Activated naive CD8-positive, alpha-beta T cell treated with anti-CD3 and anti-CD28 coated beads, Interleukin-2, amount 10 ng/mL, durations not matched to agents 7 days and 5 days (primary cell): ENCODE results near the gene RETREG3. TPM values are rescaled to one million over a fixed set of nuclear protein-coding genes. Genes with fewer than 3 reads are reported as not detected.

Experiments used
- ATAC-seq: fragments of 150-1000 bp; cut with Tn5 transposase; one replicate; pipeline ENCODE4 v1.10.0; 2021; ENCODE audit warnings: low read depth, moderate library complexity
- POLR2A ChIA-PET: fragments of 350-600 bp; sonication (Branson Sonifier 250); formaldehyde crosslinking; loops from one replicate; lab custom pipeline; 2021; ENCODE audit warnings: antibody characterized with exemption; lab: Charles Lee
- DNase-seq: peaks from one replicate; pipeline ENCODE4 v3.0.0; 2021
- H3K27ac Mint-ChIP-seq: one replicate; pipeline ENCODE4 v1.8.0; 2022; ENCODE audit warnings: mild to moderate bottlenecking, mixed read lengths
- H3K27me3 Mint-ChIP-seq: one replicate; pipeline ENCODE4 v1.8.0; 2022; ENCODE audit warnings: mild to moderate bottlenecking, moderate library complexity, mixed read lengths
- H3K36me3 Mint-ChIP-seq: one replicate; pipeline ENCODE4 v1.8.0; 2021; ENCODE audit warnings: mild to moderate bottlenecking, mixed read lengths
- H3K4me1 Mint-ChIP-seq: one replicate; pipeline ENCODE4 v1.8.0; 2021; ENCODE audit warnings: mixed read lengths
- H3K4me3 Mint-ChIP-seq: one replicate; pipeline ENCODE4 v1.8.0; 2022; ENCODE audit warnings: mild to moderate bottlenecking, moderate library complexity, mixed read lengths
- H3K9me3 Mint-ChIP-seq: one replicate; pipeline ENCODE4 v1.8.0; 2021; ENCODE audit warnings: mixed read lengths
- total RNA-seq, 2 experiments: library from RNA; stranded (reverse); gene quantifications; one replicate each; pipeline ENCODE4 v1.2.3, GENCODE V29; 2021

The RETREG3 gene
- total RNA-seq, 2 experiments from 2014 or later = 82.2 to 82.3 TPM

DNA sequence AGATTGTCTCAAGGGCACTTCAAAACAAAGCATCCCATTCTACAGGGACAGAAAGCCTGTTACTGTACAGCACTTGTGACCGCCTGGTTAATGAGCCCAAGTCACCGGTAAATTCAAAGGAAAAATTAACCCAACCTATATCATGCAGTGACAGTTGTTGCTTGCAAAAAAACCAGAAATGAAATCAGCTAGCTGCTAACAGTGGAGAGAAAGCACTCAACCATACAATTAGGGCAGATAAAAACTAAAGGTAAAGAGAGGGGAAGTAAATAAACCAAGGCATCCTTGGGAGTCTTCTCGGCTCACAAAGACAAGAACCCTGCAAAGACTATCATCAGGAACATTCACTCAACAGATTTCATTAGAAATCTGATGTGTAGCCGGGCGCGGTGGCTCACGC lies 5.9 kb downstream of the RETREG3 start:
- no peak overlapping the region for H3K27ac Mint-ChIP-seq
- ATAC-seq (no peak), DNase-seq (no peak)
- no peaks in the 10 kb centered on the region for H3K9me3 Mint-ChIP-seq
- H3K4me1 Mint-ChIP-seq = peaks cover 30% of the 10 kb centered on the region
- POLR2A ChIA-PET = no interaction called here
- no peak overlapping the region for H3K4me3 Mint-ChIP-seq
- peaks cover 15% of the 10 kb centered on the region for H3K36me3 Mint-ChIP-seq
- no peaks in the 10 kb centered on the region for H3K27me3 Mint-ChIP-seq

DNA sequence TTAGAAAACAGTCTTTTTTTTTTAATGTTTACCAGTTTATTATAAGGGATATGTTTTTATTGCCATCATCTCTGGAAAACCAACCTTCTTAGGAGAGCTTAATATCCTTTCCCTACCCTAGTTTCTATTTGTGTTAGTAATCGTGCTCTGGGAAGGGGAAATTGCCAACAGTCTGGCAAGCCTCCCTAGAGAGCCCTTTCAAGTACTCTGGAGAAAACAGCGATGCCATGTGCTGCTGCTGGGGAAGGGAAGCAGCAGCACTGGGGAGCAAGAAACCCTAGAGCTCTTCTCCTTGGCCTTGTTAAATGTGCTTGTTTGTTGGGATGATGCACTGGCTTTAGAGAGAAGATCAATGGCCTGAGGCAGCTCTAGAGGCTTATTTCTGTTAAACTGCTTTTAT lies 10.3 kb downstream of the RETREG3 start:
- no peak for ATAC-seq
- Mint-ChIP-seq H3K4me1 (peaks cover 8% of the 10 kb centered on the region), H3K27me3 (no peaks in the 10 kb centered on the region), H3K36me3 (peaks cover 11% of the 10 kb centered on the region), H3K27ac (no peak overlapping the region), H3K4me3 (no peak overlapping the region), H3K9me3 (no peaks in the 10 kb centered on the region)
- DNase-seq = no peak
- POLR2A ChIA-PET = interaction anchor here (1.4 kb wide), 1 partner anchor 11 kb away, joined by 5 read pairs; the partner anchor contains the start of genes RETREG3 and TUBG1

GRCh38 chr17:42596386-42596785 lies 12.8 kb downstream of the RETREG3 start:
- ATAC-seq = no peak
- Mint-ChIP-seq H3K4me1 (peaks cover 11% of the 10 kb centered on the region), H3K36me3 (peaks cover 12% of the 10 kb centered on the region), H3K27ac (no peak overlapping the region), H3K4me3 (no peak overlapping the region), H3K27me3 (no peaks in the 10 kb centered on the region), H3K9me3 (no peaks in the 10 kb centered on the region)
- POLR2A ChIA-PET = no interaction called here
- DNase-seq = no peak

GRCh38 chr17:42591411-42591810 lies 17.8 kb downstream of the RETREG3 start:
- DNase-seq = no peak
- POLR2A ChIA-PET = interaction anchor here (0.6 kb wide), 1 partner anchor 14 kb away, joined by 4 read pairs; the partner anchor contains the start of gene PSMC3IP
- Mint-ChIP-seq H3K27ac (no peak overlapping the region), H3K36me3 (peaks cover 21% of the 10 kb centered on the region), H3K27me3 (no peaks in the 10 kb centered on the region), H3K4me3 (no peak overlapping the region), H3K4me1 (peaks cover 12% of the 10 kb centered on the region), H3K9me3 (no peaks in the 10 kb centered on the region)
- no peak for ATAC-seq

GRCh38 chr17:42590886-42591285 lies 18.3 kb downstream of the RETREG3 start:
- peaks cover 11% of the 10 kb centered on the region for H3K4me1 Mint-ChIP-seq
- peak overlapping the region; percentile 43 for H3K27ac Mint-ChIP-seq
- peak overlapping the region; percentile 42 for H3K4me3 Mint-ChIP-seq
- H3K36me3 Mint-ChIP-seq = peaks cover 19% of the 10 kb centered on the region
- no peaks in the 10 kb centered on the region for H3K27me3 Mint-ChIP-seq
- POLR2A ChIA-PET = no interaction called here
- H3K9me3 Mint-ChIP-seq = no peaks in the 10 kb centered on the region
- ATAC-seq (no peak), DNase-seq (no peak)

- Mint-ChIP-seq H3K4me1 (peaks cover 6% of the 10 kb centered on the region), H3K36me3 (peaks cover 20% of the 10 kb centered on the region), H3K9me3 (no peaks in the 10 kb centered on the region), H3K4me3 (no peak overlapping the region), H3K27ac (no peak overlapping the region), H3K27me3 (no peaks in the 10 kb centered on the region)
- no peak for DNase-seq
- no peak for ATAC-seq
- POLR2A ChIA-PET = no interaction called here
Measured at GRCh38 chr17:42586514-42587230, 22.5 kb downstream of the RETREG3 start.

- peaks cover 2% of the 10 kb centered on the region for H3K4me1 Mint-ChIP-seq
- POLR2A ChIA-PET = no interaction called here
- no peaks in the 10 kb centered on the region for H3K9me3 Mint-ChIP-seq
- no peaks in the 10 kb centered on the region for H3K27me3 Mint-ChIP-seq
- no peak for DNase-seq
- H3K36me3 Mint-ChIP-seq = peaks cover 19% of the 10 kb centered on the region
- no peak for ATAC-seq
- no peak overlapping the region for H3K4me3 Mint-ChIP-seq
- no peak overlapping the region for H3K27ac Mint-ChIP-seq
Measured at GRCh38 chr17:42585353-42585752, 23.8 kb downstream of the RETREG3 start.

GRCh38 chr17:42584880-42585279 lies 24.3 kb downstream of the RETREG3 start:
- ATAC-seq = no peak

DNA sequence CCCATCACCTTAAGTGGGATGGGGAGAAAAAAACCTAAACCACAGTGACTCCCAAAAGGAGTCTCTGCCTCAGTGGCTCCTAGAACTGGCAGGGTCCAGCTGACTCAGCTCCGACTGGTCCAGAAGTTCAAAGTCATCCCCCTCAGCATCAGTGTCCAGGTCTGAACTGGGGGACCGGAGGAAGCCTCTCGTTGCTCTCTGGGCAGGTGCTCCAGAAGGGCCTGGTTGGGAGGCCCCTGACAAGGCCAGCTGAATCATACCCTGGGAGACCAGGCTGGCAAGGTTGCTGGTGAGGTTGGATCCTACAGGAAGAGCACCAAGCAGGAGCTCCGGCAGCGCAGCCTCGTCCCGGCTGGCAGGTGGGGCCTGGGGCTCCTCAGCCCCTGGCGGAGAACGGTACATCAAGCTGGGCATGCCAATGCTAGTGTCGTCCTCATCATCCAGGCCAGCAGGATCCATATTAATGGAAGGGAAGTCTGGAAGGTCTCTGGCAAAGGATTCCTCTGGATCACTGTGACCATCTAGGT lies 27.4 kb downstream of the RETREG3 start:
- DNase-seq (no peak), ATAC-seq (no peak)
- H3K9me3 Mint-ChIP-seq = no peaks in the 10 kb centered on the region
- peaks cover 13% of the 10 kb centered on the region for H3K36me3 Mint-ChIP-seq
- H3K4me1 Mint-ChIP-seq = peaks cover 6% of the 10 kb centered on the region
- no peaks in the 10 kb centered on the region for H3K27me3 Mint-ChIP-seq
- no peak overlapping the region for H3K27ac Mint-ChIP-seq
- H3K4me3 Mint-ChIP-seq = no peak overlapping the region
- POLR2A ChIA-PET = interaction anchor here (0.7 kb wide), 1 partner anchor 27 kb away, joined by 3 read pairs; no protein-coding TSS in a partner anchor

More at GRCh38 chr17:42584880-42585279, 24.3 kb downstream of the RETREG3 start:
- POLR2A ChIA-PET = no interaction called here
- Mint-ChIP-seq H3K9me3 (no peaks in the 10 kb centered on the region), H3K4me1 (no peaks in the 10 kb centered on the region), H3K4me3 (no peak overlapping the region), H3K27ac (no peak overlapping the region), H3K27me3 (no peaks in the 10 kb centered on the region), H3K36me3 (peaks cover 19% of the 10 kb centered on the region)
- no peak for DNase-seq

DNA sequence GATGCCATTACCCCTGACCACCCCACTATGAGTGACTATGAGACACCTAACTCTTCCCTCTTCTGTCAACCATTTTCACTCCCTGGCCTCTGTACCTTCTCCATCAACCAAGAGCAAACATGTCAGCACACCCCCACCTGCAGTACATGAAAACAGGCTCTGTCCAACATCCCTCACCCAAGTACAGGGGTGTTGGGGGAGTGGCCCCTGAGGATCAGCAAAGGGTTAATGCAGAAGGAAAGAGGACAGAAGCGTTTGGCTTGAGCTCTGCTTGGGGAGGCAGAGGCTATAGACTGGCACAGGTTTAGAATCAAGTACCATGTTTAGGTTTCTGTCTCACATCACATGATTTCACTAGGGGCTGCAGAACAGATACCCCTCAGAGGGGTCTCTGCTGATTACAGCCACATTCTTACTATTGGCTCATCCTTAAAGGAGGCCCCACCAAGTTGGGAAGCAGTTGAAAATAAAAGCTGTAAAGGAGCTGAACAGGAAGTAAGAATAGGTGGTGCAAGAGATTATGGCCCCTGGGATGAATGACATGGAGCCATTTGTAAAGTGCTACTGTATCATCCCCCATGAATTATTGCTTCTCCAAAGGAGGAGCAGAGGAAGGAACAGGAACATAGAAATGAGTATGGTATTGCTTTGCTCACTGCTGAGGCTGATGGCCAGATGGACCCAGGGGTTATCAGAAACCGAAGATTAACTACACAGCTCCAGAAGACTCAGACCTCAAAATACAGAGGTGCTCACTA lies 29.2 kb downstream of the RETREG3 start:
- ATAC-seq = no peak
- POLR2A ChIA-PET = interaction anchor here (1.0 to 1.3 kb wide), 2 partner anchors 29 to 32 kb away, joined by 4 read pairs; partner anchors contain the start of genes RETREG3 and TUBG1
- Mint-ChIP-seq H3K4me1 (peaks cover 15% of the 10 kb centered on the region), H3K9me3 (no peaks in the 10 kb centered on the region), H3K4me3 (peak overlapping the region; percentile 2), H3K27ac (peak overlapping the region; percentile 3), H3K27me3 (no peaks in the 10 kb centered on the region), H3K36me3 (peaks cover 15% of the 10 kb centered on the region)
- no peak for DNase-seq

DNA sequence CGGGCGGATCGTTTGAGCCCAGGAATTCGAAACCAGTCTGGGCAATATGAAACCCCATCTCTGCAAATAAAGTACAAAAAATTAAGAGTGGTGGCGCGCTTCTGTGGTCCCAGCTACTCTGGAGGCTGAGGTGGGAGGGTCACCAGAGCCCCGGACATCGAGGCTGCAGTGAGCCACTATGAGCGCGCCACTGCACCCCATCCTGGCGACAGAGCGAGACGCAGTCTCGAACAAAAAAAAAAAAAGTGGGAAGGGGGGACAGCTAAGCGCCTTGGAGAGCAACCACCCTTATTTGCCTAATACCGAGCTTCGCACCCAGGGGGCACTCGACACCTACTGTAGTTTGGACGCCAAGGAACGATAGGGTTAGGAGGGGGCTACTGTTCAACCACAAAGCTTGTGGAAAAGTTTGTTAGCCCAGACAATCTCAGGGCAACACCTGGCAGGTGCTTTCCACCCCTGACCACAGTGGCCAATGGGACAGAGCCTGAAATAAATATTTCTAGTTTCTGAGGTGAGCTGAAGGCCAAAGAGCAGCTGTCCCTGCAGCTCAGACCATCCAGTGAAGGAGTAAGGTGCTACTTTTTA lies 30.8 kb downstream of the RETREG3 start:
- peak overlapping the region; percentile 95 for H3K27ac Mint-ChIP-seq
- POLR2A ChIA-PET = interaction anchor here (0.5 to 3.6 kb wide), 19 partner anchors 11 to 1465 kb away, joined by 3 to 56 read pairs (median 5); partner anchors contain the start of genes BECN1, CCR10, COASY and MLX
- H3K4me1 Mint-ChIP-seq = peaks cover 24% of the 10 kb centered on the region
- H3K27me3 Mint-ChIP-seq = no peaks in the 10 kb centered on the region
- peak; percentile 78 for DNase-seq
- H3K4me3 Mint-ChIP-seq = peak overlapping the region; percentile 97
- H3K9me3 Mint-ChIP-seq = no peaks in the 10 kb centered on the region
- ATAC-seq = peak; percentile 46
- H3K36me3 Mint-ChIP-seq = peaks cover 21% of the 10 kb centered on the region

DNA sequence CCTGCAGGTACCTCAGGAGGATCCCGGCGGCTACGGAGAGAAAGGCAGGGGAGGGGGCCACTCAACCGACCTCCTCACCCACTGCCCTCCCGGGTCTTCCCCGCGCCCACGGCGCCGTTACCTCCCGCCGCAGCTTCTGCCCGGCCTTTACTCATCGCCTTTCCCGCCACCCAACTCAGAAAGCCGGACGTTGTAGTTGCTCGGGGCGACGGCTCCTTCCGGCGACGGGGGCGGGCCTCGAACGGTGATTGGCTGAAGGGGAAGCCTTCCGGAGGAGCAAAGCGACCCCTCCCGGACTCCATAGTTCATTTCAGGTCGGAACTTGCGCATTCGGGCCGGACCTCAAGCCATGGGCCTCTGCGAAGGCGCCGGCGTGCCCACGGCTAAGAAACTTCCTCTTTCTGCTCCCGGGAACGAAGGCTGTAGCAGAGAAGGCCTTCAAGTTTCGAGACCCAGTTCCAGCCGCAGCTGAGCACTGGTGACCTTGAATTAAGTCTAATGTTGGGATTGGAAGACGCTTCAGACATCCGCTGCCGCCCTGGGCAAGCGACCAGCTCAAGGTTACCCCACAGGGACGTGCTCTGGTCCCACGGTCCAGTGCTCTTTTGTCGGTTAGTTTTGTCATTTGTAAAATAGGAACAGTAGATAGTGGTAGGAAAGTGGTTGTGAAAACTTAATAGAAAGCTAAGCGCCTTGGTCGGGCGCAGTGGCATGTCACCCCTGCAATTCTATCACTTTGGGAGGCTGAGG lies 31.5 kb downstream of the RETREG3 start, which contains the start of gene PSMC3IP:
TSS of gene PSMC3IP (minus strand) at position 198 of the 750 bp plus-strand sequence. CDS start at position 155, 43 bp downstream.
- Mint-ChIP-seq H3K4me1 (peaks cover 26% of the 10 kb centered on the region), H3K4me3 (peak within 1 kb of the TSS; percentile 97), H3K27me3 (no peaks in the 10 kb centered on the region), H3K9me3 (no peaks in the 10 kb centered on the region), H3K36me3 (peaks cover 19% of the 10 kb centered on the region), H3K27ac (peak within 1 kb of the TSS; percentile 95)
- peak; percentile 92 for DNase-seq
- ATAC-seq = peak; percentile 88
- POLR2A ChIA-PET = interaction anchor here (0.9 to 3.6 kb wide), 18 partner anchors 11 to 247 kb away, joined by 3 to 56 read pairs (median 6); partner anchors contain the start of genes BECN1, CCR10, COASY and MLX
